GM21447 (cell line): ENCODE results near the gene APOL2.
A peak's percentile ranks its signal among the peaks of the same experiment; 100 is the strongest.
"Not testable (repeated sequence)": the region's sequence is repeated elsewhere in the genome, so short reads cannot be mapped to it uniquely, and the experiment has no call there.

Experiments used
- ATAC-seq: cut with Tn5 transposase; IDR thresholded peaks from one replicate; pipeline ENCODE4 v1.9.1; 2021; ENCODE audit not compliant: unreplicated experiment

The APOL2 gene

DNA sequence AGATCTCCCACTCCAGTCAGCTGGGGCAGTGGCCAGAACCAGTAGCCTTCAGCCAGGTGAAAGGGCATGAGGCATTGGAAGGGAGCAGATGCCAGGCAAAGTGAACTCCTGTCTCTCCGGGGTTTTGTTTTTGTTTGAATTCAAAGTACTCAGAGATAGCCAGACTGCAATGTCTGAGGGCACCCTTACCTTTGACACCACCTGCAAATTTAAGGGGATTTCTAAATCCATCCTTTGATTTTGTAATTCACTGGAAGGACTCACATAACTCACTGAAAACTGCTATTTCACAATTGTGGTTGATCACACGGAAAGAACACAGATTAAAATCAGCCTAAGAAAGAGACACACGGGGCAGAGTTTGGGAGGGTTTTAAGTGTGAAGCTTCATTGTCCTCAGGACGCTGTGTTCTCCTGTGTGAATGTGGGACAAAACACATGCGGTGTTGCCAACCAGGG, 23.9 kb upstream of the APOL2 start:
- not testable (repeated sequence) for ATAC-seq

DNA sequence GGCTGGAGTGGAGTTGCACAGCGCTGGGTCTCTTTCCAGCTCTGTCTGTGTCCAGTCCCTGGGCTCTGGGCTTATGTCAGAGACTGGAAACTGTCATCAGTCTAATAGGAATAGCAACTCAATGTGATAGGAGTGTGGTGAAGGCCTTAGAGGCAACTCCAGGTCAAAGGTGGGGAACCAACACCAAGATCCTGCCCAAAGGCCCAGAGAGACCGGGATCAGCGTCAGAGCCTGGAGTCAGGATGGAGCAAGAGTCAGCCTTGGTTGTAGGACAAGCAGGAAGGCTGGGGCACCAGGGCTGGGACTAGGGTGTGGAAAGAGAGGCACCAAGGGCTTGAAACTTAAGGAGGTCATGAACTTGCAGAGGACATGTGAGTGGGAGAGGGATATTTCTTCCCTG, 23.0 kb upstream of the APOL2 start:
- ATAC-seq: not testable (repeated sequence)

DNA sequence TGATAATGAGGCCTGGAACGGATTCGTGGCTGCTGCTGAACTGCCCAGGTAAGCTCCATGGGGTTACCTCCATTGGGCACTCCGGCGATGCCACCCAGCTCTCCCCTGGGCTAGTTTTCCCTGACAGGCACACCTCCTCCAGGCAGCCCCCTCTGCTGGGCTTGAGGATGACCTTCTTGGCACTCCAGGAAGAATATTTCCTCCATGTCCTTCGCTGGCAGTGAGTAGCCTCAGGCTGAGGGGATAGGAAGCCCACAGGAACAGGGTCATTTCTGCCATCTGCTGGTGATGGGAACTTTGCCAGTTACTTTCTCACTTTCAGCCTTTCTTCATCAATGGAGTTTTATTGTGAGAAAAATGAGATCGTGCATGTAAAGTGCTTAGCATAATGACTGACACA, 22.3 kb upstream of the APOL2 start:
- not testable (repeated sequence) for ATAC-seq

DNA sequence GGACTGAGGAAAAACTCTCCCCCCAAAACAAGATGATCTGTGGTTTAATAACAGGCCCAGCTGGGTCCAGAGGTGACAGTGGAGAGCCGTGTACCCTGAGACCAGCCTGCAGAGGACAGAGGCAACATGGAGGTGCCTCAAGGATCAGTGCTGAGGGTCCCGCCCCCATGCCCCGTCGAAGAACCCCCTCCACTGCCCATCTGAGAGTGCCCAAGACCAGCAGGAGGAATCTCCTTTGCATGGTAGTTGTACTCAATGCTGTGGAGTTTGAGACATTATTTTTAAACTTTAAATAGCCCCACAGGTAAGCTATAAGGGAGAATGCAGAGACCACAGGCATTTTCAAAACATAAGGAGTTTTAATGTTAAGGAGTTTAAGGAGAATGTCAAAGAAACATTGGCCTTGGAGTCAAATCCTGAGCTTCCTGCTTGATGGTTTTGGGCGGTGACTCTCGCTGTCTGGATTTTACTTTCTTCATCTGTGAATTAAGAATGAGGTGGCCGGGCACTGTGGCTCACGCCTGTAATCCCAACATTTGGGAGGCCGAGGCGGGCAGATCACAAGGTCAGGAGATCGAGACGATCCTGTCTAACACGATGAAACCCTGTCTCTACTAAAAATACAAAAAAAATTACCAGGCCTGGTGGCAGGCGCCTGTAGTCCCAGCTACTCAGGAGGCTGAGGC, 20.4 kb upstream of the APOL2 start:
- ATAC-seq: no peak

DNA sequence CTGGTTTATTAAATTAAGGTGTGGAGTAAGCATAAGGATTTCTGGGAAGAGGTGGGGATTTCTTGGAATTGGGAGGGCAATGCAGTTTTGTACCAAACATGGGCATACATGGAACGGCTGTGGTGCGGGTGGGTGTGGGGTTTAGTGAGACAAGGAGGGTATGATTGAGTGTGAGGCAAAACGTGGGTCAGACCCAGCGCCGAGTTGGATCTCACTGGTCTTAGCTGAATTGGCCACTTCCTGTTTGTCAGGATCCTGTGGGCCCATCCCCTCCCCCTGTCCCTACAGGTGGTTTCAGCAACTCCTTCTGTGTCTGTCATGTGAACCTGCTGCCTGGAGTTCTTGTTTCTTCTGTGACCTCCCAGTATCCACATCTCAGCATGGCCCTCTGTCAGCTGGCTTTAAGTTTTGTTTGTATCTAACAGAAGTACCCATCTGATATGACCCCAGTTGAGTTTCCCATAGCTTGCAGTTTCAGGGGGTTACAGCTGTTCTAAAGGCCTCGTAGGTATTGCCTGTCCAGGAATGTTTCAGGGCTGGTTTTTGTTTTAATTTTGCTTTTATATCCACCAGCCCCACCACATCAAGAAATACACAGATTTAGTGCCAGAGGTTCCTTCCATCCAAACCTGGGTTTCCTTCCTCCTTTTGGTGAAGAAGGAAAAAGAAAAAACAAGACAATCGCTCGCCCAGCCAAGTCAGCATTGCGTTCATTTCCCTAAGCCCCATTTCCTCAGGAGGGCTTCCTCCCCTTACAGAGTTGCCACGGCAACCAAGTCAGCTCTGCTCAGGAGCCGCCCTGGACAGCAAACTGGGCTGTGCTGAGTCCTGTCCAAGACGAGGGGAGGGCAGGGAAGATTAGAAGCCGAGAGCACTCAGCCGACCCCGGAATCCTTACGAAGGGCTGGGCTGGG, 19.6 kb upstream of the APOL2 start:
- no peak for ATAC-seq

DNA sequence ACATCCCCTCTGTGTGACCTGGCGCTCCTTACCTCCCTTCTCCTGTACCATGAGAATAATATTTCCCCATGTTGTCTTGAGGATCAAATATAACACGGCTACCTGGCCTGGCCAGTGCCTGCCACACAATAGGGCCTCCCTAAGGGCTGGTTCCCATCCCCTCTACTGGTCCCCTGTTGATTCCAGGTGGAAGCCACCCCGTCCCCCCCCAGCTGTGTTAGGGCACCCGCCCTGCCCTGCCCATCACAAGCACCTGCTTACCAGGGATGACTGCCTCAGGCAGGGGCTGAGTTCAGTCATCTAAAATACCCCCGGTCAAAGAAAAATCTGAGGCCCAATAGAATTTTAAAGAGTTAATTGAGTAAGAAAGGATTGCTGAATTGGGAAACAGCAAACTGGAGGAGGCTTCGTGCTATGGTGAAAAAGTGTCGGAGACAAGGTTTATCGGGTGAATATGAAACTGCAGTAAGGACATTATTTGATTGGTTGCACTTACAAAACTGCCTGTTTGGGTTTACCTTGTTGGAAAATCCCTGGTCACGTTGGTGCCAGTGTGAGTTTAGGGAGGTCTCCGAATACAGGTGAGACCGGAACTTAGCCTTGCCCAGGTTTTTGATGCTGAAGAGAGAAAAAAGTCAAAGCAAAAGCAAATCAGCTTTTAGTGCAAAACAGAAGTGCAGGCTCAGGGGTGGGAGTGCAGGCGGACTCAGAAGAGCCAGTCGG, 18.8 kb upstream of the APOL2 start:
- no peak for ATAC-seq

DNA sequence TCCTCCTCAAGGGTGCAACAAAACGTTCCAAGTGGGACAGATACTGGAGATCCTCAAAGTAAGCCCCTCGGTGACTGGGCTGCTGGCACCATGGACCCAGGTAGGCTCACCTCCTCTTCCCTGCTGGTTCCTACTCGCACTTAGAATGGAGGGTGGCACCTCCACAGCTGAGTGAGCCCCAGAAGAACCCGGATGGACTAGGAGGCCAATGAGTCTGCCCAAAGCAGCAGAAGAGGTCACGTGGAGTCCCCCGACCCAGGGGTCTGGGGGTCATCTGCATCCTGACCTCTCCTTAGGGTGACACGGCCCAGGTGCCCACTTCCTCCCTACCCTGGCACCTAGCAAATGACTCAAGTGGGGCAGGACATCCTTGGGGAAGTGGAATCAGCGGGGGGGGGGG, 18.0 kb upstream of the APOL2 start:
- no peak for ATAC-seq

DNA sequence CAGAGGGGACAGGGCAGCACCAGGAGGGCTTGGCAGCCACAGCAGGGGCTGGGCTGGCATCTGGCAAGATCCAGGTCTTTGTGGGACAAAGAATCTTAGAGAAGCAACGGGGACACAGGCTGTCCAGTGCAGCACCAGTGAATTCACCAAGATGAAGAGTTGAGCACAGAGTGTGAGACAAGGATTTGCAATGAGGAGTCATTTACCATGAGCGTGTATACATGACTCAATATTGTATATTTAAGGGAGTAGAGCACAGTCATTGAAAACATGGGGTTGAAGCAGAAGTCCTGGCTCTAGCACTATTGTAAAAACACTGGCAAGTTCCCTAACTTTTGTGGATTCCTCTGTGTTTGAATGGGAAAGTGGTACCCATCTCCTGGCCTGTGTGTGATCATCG, 17.2 kb upstream of the APOL2 start:
- ATAC-seq: no peak

DNA sequence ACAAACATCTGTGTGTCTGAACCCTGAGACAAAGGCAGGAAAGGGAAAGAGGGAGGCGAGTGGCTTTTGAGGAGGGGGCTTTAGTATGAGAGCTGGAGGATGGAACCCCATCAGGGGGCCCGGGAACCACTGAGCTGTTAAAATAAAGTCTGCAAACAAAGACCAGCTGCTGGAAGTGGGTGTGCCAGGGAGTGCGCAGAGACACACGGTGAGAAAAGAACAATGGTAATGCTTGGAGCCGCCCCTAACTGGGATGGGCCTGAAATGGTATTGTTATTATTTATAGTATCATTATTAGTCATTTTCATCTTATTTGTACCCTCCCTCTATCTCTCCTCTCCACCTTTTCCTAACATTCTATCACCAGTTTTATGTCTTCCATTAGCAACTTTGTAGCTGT, 16.2 kb upstream of the APOL2 start:
- ATAC-seq: not testable (repeated sequence)

DNA sequence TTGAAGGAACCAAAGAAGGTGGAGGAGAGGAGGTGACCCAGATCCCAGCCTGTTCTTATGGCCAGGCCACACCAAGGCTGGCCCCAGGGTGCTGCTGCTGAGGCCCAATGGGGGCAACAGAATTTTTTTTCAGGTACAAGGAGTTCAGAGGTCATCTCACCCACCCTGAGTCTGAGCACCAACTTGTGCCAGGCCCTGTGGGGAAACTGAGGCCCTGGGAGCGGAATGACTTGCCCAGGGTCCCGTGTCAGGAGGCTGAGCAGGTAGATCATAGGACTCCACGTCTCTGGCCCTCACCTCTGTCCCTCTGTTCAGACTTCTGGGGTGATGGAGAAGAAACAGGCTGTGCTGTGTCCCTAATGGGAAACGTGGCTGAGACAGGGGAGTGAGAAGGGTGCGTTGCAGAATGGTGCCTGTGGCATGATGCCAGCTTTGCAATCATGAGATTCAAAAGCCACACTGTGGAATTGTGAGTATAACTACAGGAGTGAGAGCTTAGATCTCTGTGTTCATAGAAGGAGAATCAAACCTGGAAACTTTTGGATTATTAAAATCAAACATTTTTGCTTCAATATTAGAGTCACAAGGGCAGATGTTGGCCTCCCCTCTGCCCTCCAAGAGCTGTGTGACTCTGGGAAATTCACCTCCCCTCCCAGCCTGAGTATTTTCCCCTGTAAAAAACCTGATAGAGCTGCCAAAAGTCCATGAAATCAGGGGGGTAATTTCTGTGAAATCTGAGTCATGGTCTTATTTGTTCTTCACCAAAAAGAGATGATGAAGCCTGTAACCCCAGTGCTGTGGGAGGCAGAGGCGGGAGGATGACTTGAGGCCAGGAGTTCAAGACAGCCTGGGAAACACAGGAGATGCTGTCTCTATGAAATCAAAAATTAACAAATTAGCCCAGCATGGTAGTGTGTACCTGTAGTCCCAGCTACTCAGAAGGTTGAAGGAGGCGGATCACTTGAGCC, 14.5 kb upstream of the APOL2 start:
- peak; percentile 17 for ATAC-seq

DNA sequence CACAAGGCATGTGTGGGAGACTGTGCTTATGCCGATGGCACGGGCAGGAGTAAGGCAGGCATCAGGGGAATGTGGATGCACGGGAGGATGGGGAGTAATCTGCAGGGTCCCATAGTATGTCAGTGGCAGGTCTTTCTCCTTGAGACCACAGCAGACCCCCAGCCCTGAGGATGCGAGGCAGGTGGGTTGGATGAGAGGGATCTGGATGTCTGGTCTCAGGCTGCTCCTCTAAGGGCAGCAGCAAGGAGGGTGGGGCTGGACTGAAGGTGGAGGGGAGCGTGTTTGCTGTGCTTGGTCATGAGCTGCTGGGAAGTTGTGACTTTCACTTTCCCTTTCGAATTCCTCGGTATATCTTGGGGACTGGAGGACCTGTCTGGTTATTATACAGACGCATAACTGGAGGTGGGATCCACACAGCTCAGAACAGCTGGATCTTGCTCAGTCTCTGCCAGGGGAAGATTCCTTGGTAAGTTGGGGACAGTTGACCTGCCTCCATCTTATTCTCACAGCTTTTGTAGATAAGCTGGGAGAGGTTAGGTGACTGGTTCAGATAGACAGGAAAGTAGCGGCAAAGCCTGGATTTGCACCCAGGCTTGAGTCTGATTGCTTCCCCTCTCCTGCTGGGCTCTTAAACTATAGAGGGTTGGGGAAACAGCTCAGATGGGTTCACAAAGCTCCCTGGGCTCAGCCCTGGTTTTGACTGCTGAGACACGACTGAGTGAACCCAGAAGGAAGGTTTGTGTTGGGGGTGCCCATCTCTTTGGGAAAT, 13.6 kb upstream of the APOL2 start, which contains the start of gene APOL1:
TSS of gene APOL1 (plus strand) at position 380 of the 769 bp plus-strand sequence. CDS start 1,823 bp downstream, outside the sequence.
- ATAC-seq: peak; percentile 74

DNA sequence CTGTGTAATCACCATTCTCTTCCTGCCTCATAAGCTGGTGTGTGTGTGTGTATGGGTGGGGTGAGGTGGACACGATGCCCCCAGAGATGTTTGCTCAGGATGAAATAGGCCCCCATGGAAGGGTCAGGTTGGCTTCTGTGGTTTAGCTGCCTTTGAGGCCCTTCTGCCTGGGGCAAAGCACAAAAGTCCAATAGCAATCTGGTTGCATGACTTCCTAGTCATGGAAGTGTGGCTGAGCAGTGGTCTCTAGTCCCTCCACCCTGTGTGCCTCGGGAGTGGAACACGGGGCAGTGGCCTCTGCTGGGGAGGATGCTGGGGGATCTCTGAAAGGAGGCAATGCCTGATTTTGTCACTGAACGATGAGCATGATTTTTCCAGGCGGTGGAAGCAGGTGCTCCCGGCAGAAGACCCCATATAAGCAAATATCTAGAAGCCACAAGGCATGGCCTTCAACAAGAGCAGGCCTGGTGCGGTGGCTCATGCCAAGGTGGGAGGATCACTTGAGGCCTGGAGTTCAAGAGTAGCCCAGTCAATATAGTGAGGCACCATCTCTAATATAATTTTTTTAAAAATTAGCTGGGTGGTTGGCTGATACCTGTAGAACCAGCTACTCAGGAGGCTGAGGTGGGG, 12.8 kb upstream of the APOL2 start:
- not testable (repeated sequence) for ATAC-seq

DNA sequence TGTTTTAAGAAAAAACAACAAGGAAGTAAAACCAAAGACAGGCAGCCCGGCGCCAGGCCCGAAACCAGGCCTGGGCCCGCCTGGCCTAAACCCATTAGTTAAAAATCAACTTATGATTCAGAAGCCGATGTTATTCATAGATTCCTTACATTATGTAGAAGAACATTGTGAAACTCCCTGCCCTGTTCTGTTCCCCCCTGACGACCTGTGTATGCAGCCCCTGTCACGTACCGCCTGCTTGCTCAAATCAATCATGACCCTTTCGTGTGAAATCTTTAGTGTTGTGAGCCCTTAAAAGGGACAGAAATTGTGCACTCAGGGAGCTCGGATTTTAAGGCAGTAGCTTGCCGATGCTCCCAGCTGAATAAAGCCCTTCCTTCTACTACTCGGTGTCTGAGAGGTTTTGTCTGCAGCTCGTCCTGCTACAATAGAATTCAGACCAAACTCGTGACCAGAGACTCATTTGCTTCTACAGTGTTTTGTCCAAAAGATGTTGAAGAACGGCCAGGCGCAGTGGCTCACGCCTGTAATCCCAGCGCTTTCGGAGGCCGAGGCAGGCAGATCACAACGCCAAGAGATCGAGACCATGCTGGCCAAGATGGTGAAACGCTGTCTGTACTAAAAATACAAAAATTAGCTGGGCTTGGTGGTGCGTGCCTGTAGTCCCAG, 11.1 kb upstream of the APOL2 start:
- not testable (repeated sequence) for ATAC-seq

DNA sequence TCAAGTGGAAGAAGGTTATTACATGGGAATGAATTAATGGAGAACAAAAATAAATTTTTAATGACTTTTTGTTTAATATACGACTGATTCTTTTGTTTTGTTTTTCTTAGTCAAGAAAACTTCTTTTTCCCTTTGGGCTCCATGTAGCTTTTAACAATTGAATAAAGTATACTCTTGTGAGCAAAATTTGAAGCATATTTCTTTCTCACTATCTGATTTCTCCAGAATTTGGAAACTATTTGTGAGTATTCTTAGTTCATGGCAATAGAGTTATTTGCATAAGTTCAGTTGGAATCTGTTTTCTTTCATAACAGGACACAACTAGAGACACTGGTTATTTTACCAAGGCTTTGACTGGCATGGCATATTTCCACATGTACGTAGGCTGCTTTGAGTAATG, 9.8 kb upstream of the APOL2 start:
- no peak for ATAC-seq

DNA sequence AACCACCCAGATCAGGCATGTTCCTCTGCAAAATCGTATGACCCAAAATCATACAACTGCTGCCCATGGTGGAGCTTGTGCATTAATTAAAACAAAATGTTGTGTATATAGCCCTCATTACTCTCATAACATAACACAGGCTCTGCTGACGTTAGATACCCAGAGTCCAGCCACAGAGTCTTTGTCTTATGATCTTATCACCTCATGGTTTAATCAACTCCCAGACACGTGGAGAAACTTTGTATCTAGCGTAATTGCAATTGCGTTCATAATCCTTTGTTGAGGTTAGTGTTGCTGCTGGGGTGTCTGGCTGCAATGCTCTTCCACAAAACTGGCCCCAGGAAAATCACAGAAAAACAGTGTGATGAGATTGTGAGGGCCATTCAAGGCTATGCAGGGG, 8.6 kb upstream of the APOL2 start:
- no peak for ATAC-seq

DNA sequence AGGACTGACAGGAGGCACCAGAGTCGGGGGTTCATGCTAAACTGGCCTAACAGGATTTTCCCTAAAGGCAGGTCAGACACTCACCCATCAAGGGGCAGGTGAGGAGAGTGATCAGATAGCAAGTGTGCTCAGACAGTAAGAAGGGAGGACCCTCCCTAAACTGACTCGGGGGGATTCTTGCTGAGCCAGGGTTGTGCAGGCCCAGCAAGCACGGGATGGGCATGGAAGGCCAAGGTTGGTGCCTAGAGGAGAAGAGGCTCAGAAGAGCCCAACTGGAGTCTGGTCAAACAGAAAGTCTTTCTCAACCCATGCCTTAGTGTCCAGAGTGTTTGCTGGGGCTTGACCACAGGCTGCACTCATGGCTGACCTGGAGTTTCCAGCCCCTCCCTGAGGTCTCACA, 7.4 kb upstream of the APOL2 start:
- no peak for ATAC-seq

DNA sequence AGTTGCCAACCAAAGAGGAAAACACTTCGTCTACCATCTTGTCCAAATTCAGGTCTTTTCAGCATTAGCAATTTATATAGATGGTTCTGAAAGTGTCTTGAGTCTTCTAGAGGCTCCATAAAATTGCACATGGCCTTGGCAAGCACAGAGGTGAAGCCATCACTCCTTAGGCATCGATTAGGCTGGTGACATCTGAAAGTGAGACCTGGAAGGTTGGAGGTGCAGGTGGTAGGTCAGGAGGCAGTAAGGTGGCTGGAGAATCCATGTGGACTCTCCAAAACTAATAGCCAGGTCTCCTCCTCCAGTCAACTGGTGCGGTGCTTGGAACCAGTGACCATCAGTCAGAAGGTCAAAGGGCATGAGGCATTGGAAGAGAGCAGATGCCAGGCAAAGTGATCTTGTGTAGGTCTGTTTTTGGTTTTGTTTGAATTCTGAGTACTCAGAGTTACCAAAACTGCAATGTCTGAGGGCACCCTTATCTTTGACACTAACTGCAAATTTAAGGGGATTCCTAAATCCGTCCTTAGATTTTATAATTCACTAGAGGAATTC, 6.6 kb upstream of the APOL2 start:
- ATAC-seq: no peak
